ENCODE data around the gene SPATS1. TPM values are rescaled to one million over a fixed set of nuclear protein-coding genes. Genes with fewer than 3 reads are reported as not detected.

SPATS1 gene
- total and polyA plus RNA-seq, 2 of the 13 experiments (the other 11 are each of a cell fraction or from before 2014, with no cell fraction given): not detected

GRCh38 chr6:44315516-44315915, 26.9 kb upstream of the SPATS1 start:
- peaks cover 15% of the 10 kb centered on the region for H3K79me2 ChIP-seq (ENCODE audit: insufficient read depth, low read length)
- H2AFZ ChIP-seq (ENCODE audit: low read length): no peak overlapping the region
- peaks cover 22% of the 10 kb centered on the region for H3K4me1 ChIP-seq (ENCODE audit: insufficient read depth, low read length)
- no peak overlapping the region for H3K27ac ChIP-seq (ENCODE audit: extremely low read length, insufficient read depth, low read length)
- no peak overlapping the region for H3K4me2 ChIP-seq (ENCODE audit: low read depth, low read length)
- ATAC-seq (no peak), FAIRE-seq (no peak), DNase-seq (ENCODE audit: low spot score) (no peak)
- no peaks in the 10 kb centered on the region for H3K9me3 ChIP-seq (ENCODE audit: low read length)
- no peak overlapping the region for H3K4me3 ChIP-seq (replicated peaks in 1 of 3; ENCODE audit: insufficient read depth in 1 of 3, low read depth in 2 of 3, low read length in 3 of 3)
- no peaks in the 10 kb centered on the region for H4K20me1 ChIP-seq (ENCODE audit: insufficient read depth, low read length)
- WGBS (ENCODE audit: low lambda C conversion rate): 35% methylated on average over 3 of the region's 3 CpGs
- no peak overlapping the region for H3K9ac ChIP-seq (ENCODE audit: insufficient read depth, low read depth, low read length)
- peaks cover 10 to 16% of the 10 kb centered on the region in 2 experiments; a peak in 4 of 5 replicates for H3K36me3 ChIP-seq (replicated peaks in 1 of 2; ENCODE audit: control insufficient read depth in 1 of 2, insufficient read depth in 2 of 2, low read length in 2 of 2)
- intact Hi-C loops (cut with micrococcal nuclease; ENCODE audit: unreplicated experiment): no loop called here
- in situ Hi-C loops (cut with HindIII; ENCODE audit: extremely low pct_ligation_motif_present, low pct_unique_long_range_greater_than_20kb): no loop called here
- peaks cover 3 to 40% of the 10 kb centered on the region in 2 experiments; a peak in 4 of 5 replicates for H3K27me3 ChIP-seq (ENCODE audit: control insufficient read depth in 1 of 2, insufficient read depth in 2 of 2, low read length in 2 of 2)
- BruUV-seq (replicated peaks): no TSS peak
- ChIA-PET CTCF (ENCODE audit: low intra/inter-chr PET ratio, low total read pairs) (no interaction called here), POLR2A (no interaction called here)
- no peak for TF ChIP-seq ZFY (CRISPR knock-in tag; IDR thresholded peaks at IDR 0.05)
- TF ChIP-seq ZNF580 (CRISPR knock-in tag; IDR thresholded peaks at IDR 0.05; ENCODE audit: borderline replicate concordance, low read depth): no peak
- TF ChIP-seq NR2F1 (CRISPR knock-in tag; IDR thresholded peaks at IDR 0.05): no peak
- no peak for TF ChIP-seq ZNF619 (CRISPR knock-in tag; IDR thresholded peaks at IDR 0.05)
- TF ChIP-seq NFKB2 (CRISPR knock-in tag; IDR thresholded peaks at IDR 0.05; ENCODE audit: borderline replicate concordance): no peak
- TF ChIP-seq GATAD1 (CRISPR knock-in tag; IDR thresholded peaks at IDR 0.05): no peak
- TF ChIP-seq ZBTB20 (CRISPR knock-in tag; IDR thresholded peaks at IDR 0.05; ENCODE audit: borderline replicate concordance, low read depth): no peak
- TF ChIP-seq ZNF788 (CRISPR knock-in tag; IDR thresholded peaks at IDR 0.05; ENCODE audit: borderline replicate concordance): no peak
- no peak for TF ChIP-seq GABPB1 (CRISPR knock-in tag; IDR thresholded peaks at IDR 0.05)
- TF ChIP-seq NFE2L2 (IDR thresholded peaks at IDR 0.05; ENCODE audit: low read length): no peak
- TF ChIP-seq EEA1 (CRISPR knock-in tag; IDR thresholded peaks at IDR 0.05; ENCODE audit: borderline replicate concordance): no peak
- TF ChIP-seq, protein P1, sequence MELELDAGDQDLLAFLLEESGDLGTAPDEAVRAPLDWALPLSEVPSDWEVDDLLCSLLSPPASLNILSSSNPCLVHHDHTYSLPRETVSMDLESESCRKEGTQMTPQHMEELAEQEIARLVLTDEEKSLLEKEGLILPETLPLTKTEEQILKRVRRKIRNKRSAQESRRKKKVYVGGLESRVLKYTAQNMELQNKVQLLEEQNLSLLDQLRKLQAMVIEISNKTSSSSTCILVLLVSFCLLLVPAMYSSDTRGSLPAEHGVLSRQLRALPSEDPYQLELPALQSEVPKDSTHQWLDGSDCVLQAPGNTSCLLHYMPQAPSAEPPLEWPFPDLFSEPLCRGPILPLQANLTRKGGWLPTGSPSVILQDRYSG (CRISPR knock-in tag; IDR thresholded peaks at IDR 0.05): no peak
- TF ChIP-seq ZBTB1 (CRISPR knock-in tag; IDR thresholded peaks at IDR 0.05; ENCODE audit: borderline replicate concordance): no peak
- no peak for TF ChIP-seq ZNF329 (CRISPR knock-in tag; IDR thresholded peaks at IDR 0.05; ENCODE audit: low read depth)

All from HepG2 (cell line).